Esophagus squamous epithelium (tissue), 5 donors: ENCODE measurements around the gene C19orf81. TPM values are rescaled to one million over a fixed set of nuclear protein-coding genes. Genes with fewer than 3 reads are reported as not detected.
"Not testable (repeated sequence)": the region's sequence is repeated elsewhere in the genome, so short reads cannot be mapped to it uniquely, and the experiment has no call there.

Experiments
- DNase-seq: peaks from one replicate; lab custom pipeline; 2025; lab: John Stamatoyannopoulos, UW
- H3K27ac ChIP-seq, 4 donors: fragments of 200-600 bp; sonication (generic); one replicate each; pipeline ENCODE4 v1.5.1; 2016 to 2019; ENCODE audit warnings: mild to moderate bottlenecking in 1 of 4
- H3K27me3 ChIP-seq, 4 donors: fragments of 200-600 bp; sonication (generic); 1 replicate in 3 of 4; 2 replicates in 1 of 4; pipeline versions ENCODE4 v1.5.1 to v1.6.0; 2017 to 2021; ENCODE audit warnings: antibody characterized with exemption in 1 of 4
- H3K36me3 ChIP-seq, 3 donors: fragments of 200-600 bp; sonication (generic); one replicate each; pipeline ENCODE4 v1.5.1; 2016 to 2019
- H3K4me1 ChIP-seq, 3 donors: fragments of 200-600 bp; sonication (generic); one replicate each; pipeline ENCODE4 v1.5.1; 2017 to 2019
- H3K4me3 ChIP-seq, 4 donors: fragments of 200-600 bp; sonication (generic); 1 replicate in 3 of 4; 2 replicates in 1 of 4; pipeline ENCODE4 v1.5.1; 2016 to 2019; ENCODE audit warnings: mild to moderate bottlenecking in 2 of 4, moderate library complexity in 1 of 4
- H3K9me3 ChIP-seq, 3 donors: fragments of 200-600 bp; sonication (generic); one replicate each; pipeline ENCODE4 v1.5.1; 2016 to 2019
- POLR2A ChIP-seq, 4 donors: fragments of 450-650 bp; IDR thresholded peaks; one replicate each; pipeline ENCODE4 v1.6.1; 2017; ENCODE audit warnings: antibody characterized with exemption in 4 of 4, mild to moderate bottlenecking in 4 of 4, moderate library complexity in 3 of 4
- WGBS, 2 donors: methylation state at CpG; one replicate each; pipeline ENCODE4 v1.1.5; 2018; 5-methylcytosine and 5-hydroxymethylcytosine counted together
- intact Hi-C: fragments of 100-400 bp; cut with DNase I; formaldehyde crosslinking; loops from one replicate; pipeline ENCODE4 v1.15.0; 2022
- total RNA-seq, 4 donors: library from RNA; depleted of rRNA; stranded (reverse); fragments of >200 nt; gene quantifications; one replicate each; pipeline ENCODE4 v1.1.0, GENCODE V29; 2016
- TF ChIP-seq, protein P1 (sequence below), 6 experiments: fragments of 450-650 bp in 4 of 6; fragments of 200-600 bp in 2 of 6; sonication (generic) in 2 of 6; IDR thresholded peaks; one replicate each; pipeline ENCODE4 v1.5.1; 2016 to 2019; ENCODE audit warnings: antibody characterized with exemption in 6 of 6, mild to moderate bottlenecking in 4 of 6, moderate library complexity in 4 of 6
- donor health status: DM: yes; HTN: yes; CAD: no.

Gene C19orf81
- total RNA-seq, 4 donors from 2014 or later, result not detected

DNA sequence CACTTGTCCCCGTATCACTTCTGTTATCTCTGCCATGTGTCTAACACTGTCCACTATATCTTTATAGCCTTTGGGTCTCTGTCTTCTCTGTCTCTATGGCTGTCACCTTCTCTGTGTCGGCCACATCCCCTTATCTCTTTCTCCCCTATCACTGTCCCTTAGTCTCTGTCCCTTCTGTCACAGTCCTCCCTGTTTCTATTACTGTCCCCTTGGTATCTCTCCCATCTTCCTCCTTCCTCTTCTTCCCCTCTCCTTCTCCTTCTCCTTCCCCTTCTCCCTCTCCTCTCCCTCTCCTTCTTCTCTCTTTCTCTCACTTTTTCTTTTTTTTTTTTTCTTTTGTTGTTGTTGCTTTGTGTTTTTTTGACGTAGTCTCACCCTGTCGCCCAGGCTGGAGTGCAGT lies 46.3 kb upstream of the C19orf81 start:
- 60 to 83% methylated on average over 4 of the region's 4 CpGs for WGBS, 2 donors
- no peak for TF ChIP-seq POLR2A (IDR thresholded peaks at IDR 0.05)
- Histone ChIP-seq H3K27me3 (peaks cover 0 to 73% (median 0%) of the 10 kb centered on the region in 4 donors), H3K9me3 (peaks cover 0 to under 1% (median 0%) of the 10 kb centered on the region in 3 donors), H3K27ac (no peak overlapping the region), H3K4me3 (no peak overlapping the region), H3K4me1 (peaks cover 0 to 11% (median 0%) of the 10 kb centered on the region in 3 donors), H3K36me3 (no peaks in the 10 kb centered on the region)
- DNase-seq, result no peak
- intact Hi-C loops, result loop anchor here (5.0 kb wide), 1 partner anchor 179 kb away; no protein-coding TSS in a partner anchor

DNA sequence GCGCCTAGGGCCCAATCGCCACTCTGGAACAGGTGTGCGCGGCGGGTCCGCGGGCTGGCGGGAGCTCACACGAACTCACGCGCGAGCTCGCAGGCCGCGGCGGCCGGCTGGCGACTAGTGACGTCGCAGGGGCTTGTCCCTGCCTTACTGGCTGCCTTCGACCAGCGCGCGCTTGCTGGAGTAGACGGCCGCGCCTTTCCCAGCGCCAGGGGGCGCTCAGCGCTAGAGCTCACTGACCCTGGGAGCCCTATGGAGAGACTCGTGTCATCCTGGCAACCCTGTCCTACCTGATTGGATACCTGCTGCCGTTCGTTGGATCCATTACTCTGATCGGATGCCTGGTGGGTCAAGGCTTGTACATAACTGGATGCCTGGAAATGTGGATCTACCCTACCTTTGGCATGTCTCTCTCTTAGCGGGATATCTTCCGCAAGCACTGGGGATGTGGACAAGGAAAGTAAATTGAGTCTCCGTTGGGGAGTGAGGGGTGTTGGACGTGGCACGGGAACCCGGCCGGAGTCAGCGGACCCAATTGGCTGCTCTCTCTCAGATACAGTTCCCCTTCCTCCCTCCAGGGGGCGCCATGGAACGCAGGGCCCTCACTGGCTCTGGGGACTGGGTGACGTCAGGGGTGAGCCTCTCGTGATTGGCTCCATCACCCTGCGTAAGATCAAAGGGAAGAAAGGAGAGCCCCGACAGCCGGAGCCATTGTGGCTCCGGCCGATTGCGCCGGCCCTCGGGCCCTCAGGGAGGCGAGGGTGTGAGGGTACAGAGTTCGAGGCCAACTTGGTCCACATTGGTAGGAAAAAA lies 44.8 kb upstream of the C19orf81 start:
- peaks cover 0 to 15% (median 0%) of the 10 kb centered on the region in 3 donors for H3K4me1 ChIP-seq
- not testable (repeated sequence) for H3K27ac ChIP-seq, H3K4me3 ChIP-seq, H3K9me3 ChIP-seq, H3K36me3 ChIP-seq, DNase-seq
- intact Hi-C loops, result loop anchor here (5.0 kb wide), 1 partner anchor 178 kb away; no protein-coding TSS in a partner anchor
- peaks cover 0 to 77% (median 0%) of the 10 kb centered on the region in 4 donors for H3K27me3 ChIP-seq
- WGBS, 2 donors, result 43 to 80% methylated on average over 12 to 40 of the region's 56 CpGs

DNA sequence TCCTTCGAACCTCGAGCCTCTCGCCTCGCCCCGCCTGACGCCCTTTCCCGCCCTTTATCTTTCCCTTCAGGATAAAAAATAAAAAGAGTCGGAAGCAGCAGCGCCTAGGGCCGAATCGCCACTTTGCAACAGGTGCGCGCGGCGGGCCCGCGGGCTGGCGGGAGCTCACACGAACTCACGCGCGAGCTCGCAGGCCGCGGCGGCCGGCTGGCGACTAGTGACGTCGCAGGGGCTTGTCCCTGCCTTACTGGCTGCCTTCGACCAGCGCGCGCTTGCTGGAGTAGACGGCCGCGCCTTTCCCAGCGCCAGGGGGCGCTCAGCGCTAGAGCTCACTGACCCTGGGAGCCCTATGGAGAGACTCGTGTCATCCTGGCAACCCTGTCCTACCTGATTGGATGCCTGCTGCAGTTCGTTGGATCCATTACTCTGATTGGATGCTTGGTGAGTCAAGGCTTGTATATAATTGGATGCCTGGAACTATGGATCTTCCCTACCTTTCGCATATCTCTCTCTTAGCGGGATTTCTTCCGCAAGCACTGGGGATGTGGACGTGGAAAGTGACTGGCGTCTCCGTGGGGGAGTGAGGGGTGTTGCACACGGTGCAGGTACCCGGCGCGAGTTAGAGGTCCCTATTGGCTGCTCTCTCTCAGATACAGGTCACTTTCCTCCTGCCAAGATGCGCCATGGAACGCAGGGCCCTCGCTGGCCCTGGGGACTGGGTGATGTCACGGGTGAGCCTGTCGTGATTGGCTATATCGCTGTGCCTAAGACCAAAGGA lies 43.0 kb upstream of the C19orf81 start:
- intact Hi-C loops, H3K9me3 ChIP-seq, H3K36me3 ChIP-seq, H3K4me3 ChIP-seq, H3K27ac ChIP-seq, DNase-seq: not testable (repeated sequence)
- WGBS, 2 donors, result 51 to 54% methylated on average over 4 to 34 of the region's 58 CpGs
- H3K4me1 ChIP-seq, result peaks cover 0 to 15% (median 0%) of the 10 kb centered on the region in 3 donors
- peaks cover 0 to 65% (median 0%) of the 10 kb centered on the region in 4 donors for H3K27me3 ChIP-seq

DNA sequence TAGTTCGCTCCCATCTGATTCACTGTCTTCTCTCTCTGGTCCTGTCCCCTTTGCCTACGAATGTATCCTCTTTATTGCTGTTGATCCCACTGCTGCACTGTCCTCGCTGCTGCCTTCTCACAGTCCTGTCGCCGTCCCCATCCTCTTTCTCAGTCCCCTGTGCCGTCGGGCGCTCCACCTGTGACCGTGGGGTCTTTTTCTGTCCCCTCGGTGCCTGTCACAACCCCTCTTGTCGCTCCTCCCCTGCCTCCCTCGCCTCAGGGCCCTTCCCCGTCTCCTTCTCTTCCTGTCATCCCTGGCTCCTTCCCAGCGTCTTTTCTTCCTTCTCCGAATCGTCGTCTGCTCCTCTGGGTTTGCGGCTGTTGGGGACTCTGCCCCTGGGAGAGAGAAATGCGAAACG lies 41.9 kb upstream of the C19orf81 start:
- WGBS, 2 donors, result 67 to 68% methylated on average over 19 to 20 of the region's 20 CpGs
- intact Hi-C loops, result no loop called here
- H3K4me3 ChIP-seq, result no peak overlapping the region

DNA sequence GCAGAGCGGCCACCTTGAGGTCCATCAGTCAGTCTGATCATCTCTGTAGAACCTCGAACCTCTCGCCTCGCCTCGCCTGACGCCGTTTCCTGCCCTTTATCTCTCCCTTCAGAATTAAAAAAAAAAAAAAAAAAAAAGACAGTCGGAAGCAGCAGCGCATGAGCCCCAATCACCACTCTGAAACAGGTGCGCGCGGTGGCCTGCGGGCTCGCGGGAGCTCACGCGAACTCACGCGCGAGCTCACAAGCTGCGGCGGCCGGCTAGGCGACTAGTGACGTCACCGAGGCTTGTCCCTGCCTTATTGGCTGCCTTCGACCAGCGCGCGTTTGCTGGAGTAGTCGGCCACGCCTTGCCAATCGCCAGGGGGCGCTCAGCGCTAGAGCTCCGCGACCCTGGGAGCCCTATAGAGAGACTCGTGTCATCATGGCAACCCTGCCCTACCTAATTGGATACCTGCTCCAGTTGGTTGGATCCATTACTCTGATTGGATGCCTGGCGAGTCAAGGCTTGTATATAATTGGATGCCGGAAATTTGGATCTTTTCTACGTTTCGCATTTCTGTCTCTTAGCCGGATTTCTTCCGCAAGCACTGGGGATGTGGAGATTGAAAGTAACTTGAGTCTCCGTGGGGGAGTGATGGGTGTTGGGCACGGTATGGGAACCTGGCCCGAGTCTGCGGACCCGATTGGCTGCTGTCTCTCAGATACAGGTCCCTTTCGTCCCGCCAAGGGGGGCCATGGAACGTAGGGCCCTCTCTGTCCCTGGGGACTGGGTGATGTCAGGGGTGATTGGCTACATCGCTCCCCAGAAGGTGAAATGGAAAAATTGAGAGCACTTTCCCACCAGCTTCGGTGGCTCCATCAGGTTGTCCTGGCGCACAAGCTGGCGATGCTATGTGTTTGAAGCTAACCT lies 41.1 kb upstream of the C19orf81 start:
- Histone ChIP-seq H3K27me3 (peaks cover 0 to 55% (median 0%) of the 10 kb centered on the region in 4 donors), H3K9me3 (peaks cover 0 to 8% (median 0%) of the 10 kb centered on the region in 3 donors), H3K27ac (no peak overlapping the region), H3K4me1 (peaks cover 0 to 15% (median 0%) of the 10 kb centered on the region in 3 donors), H3K4me3 (no peak overlapping the region), H3K36me3 (no peaks in the 10 kb centered on the region)
- DNase-seq, result no peak
- intact Hi-C loops, result no loop called here
- WGBS, 2 donors, result 38 to 43% methylated on average over 9 to 23 of the region's 56 CpGs
- no peak for TF ChIP-seq POLR2A (IDR thresholded peaks at IDR 0.05)
- TF ChIP-seq, protein P1, sequence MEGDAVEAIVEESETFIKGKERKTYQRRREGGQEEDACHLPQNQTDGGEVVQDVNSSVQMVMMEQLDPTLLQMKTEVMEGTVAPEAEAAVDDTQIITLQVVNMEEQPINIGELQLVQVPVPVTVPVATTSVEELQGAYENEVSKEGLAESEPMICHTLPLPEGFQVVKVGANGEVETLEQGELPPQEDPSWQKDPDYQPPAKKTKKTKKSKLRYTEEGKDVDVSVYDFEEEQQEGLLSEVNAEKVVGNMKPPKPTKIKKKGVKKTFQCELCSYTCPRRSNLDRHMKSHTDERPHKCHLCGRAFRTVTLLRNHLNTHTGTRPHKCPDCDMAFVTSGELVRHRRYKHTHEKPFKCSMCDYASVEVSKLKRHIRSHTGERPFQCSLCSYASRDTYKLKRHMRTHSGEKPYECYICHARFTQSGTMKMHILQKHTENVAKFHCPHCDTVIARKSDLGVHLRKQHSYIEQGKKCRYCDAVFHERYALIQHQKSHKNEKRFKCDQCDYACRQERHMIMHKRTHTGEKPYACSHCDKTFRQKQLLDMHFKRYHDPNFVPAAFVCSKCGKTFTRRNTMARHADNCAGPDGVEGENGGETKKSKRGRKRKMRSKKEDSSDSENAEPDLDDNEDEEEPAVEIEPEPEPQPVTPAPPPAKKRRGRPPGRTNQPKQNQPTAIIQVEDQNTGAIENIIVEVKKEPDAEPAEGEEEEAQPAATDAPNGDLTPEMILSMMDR (IDR thresholded peaks at IDR 0.05), result peak in 2 of 6 experiments; percentile 18 to 26

More for the DNA sequence above, 41.9 kb upstream of the C19orf81 start:
- no peak for TF ChIP-seq POLR2A (IDR thresholded peaks at IDR 0.05)
- Histone ChIP-seq H3K4me1 (peaks cover 0 to 15% (median 0%) of the 10 kb centered on the region in 3 donors), H3K27me3 (peaks cover 0 to 62% (median 0%) of the 10 kb centered on the region in 4 donors), H3K36me3 (no peaks in the 10 kb centered on the region), H3K9me3 (peaks cover 0 to 8% (median 0%) of the 10 kb centered on the region in 3 donors), H3K27ac (no peak overlapping the region)
- no peak for DNase-seq

DNA sequence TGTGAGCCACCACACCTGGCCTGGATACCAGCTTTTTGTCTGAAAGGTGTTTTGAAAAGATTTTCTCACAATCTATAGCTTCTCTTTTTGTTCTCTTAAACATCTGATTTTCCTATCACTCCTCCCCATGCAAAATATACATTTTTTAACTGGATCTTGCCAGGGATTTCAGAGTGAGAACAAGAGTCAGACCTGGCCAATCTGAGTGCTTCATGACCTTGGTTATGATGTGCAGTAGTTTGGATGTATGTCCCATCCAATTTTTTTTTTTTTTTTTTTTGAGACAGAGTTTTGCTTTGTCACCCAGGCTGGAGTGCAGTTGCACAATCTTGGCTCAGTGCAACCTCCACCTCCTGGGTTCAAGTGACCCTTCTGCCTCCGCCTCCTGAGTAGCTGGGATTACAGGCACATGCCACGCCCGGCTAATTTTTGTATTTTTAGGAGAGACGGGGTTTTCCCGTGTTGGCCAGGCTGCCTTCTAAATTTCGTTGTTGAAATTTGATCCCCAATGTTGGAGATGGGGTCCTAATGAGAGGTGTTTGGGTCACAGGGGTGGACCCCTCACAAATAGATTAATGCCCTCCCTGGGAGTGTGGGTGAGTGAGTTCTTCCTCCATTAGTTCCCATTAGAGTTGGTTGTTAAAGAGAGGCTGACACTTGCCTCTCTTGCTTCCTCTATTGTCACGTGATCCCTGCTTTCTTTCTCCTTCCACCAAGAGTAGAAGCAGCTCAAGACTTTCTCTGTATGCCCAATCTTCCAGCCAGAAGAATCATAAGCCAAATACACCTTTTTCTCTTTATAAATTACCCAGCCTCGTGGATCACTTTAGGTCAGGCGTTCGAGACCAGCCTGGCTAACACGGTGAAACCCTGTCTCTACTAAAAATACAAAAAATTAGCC lies 36.5 kb upstream of the C19orf81 start:
- intact Hi-C loops, H3K27ac ChIP-seq, H3K4me1 ChIP-seq, DNase-seq, H3K9me3 ChIP-seq, H3K36me3 ChIP-seq, H3K4me3 ChIP-seq: not testable (repeated sequence)
- peaks cover 0 to 32% (median 0%) of the 10 kb centered on the region in 4 donors for H3K27me3 ChIP-seq
- WGBS, 2 donors, result 47 to 82% methylated on average over 3 to 5 of the region's 11 CpGs

DNA sequence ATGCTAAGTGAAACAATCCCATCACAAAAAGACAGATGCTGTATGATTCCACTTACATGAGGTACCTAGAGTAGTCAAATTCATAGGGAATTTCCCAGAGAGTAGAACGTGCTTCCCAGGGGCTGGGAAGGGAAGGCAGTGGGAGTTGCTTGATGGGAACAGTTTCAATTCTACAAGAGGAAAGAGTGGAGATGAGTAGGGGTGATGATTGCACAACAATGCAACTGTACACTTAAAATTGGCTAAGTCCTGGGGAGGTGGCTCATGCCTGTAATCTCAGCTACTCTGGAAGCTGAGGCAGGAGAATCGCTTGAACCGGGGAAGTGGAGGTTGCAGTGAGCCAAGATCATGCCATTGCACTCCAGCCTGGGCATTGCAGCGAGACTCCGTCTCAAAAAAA lies 30.9 kb upstream of the C19orf81 start:
- H3K27ac ChIP-seq, H3K36me3 ChIP-seq, intact Hi-C loops, H3K4me3 ChIP-seq, H3K9me3 ChIP-seq, H3K4me1 ChIP-seq, DNase-seq: not testable (repeated sequence)
- WGBS, 2 donors, result 78 to 79% methylated on average over 4 of the region's 5 CpGs
- peaks cover 0 to 15% (median 0%) of the 10 kb centered on the region in 4 donors for H3K27me3 ChIP-seq

DNA sequence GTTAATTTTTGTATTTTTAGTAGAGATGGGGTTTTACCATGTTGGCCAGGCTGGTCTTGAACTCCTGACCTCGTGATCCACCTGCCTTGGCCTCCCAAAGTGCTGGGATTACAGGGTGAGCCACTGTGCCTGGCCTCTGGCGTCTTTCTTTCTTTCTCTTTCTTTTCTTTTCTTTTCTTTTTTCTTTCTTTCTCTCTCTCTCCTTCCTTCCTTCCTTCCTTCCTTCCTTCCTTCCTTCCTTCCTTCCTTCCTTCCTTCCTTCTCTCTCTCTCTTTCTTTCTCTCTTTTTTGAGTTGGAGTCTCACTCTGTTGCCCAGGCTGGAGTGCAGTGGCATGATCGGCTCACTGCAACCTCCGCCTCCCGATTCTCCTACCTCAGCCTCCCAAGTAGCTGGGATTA lies 30.1 kb upstream of the C19orf81 start:
- H3K36me3 ChIP-seq, DNase-seq, H3K4me3 ChIP-seq, H3K4me1 ChIP-seq, H3K27ac ChIP-seq, intact Hi-C loops, H3K9me3 ChIP-seq: not testable (repeated sequence)
- 57 to 71% methylated on average over 4 to 5 of the region's 5 CpGs for WGBS, 2 donors
- H3K27me3 ChIP-seq, result peaks cover 0 to 15% (median 0%) of the 10 kb centered on the region in 4 donors

DNA sequence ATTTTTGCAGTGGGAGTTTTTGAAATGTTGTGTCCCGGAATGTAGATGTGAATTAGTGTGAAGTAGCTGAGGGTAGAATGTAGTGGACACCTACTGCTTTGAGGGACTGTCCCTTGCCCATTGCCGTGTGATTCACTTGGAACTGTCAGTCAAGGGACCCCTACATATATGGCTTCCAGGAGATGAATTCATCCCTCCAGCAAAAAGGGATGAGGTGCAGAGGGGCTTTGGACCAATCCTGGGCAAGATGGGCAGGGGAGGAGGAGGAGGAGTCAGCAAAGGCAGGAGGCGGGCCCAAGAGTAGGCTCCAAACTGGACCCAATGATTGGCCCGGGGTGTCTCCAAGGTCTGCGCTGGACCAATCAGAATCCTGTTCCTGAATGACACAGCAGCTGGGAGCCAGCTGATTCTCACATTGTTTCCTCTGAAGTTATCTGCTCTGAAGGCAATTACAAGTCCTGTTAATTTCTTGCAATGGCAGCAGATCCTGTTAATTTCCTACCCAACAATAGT lies 28.8 kb upstream of the C19orf81 start:
- intact Hi-C loops, H3K9me3 ChIP-seq, DNase-seq, H3K36me3 ChIP-seq, H3K27ac ChIP-seq, H3K4me3 ChIP-seq, H3K4me1 ChIP-seq: not testable (repeated sequence)
- WGBS, 2 donors, result no CpG with 5 or more reads among the region's 5 CpGs
- H3K27me3 ChIP-seq, result peaks cover 0 to 14% (median 0%) of the 10 kb centered on the region in 4 donors
